Mucosa of descending colon (tissue), 3 donors: Measurements from ENCODE around the gene AXDND1. TPM values are rescaled to one million over a fixed set of nuclear protein-coding genes. Genes with fewer than 3 reads are reported as not detected.

Experiments
- ATAC-seq: fragments of 200-7000 bp; cut with Tn5 transposase; one replicate; pipeline ENCODE4 v1.9.1; 2020; ENCODE audit warnings: mild to moderate bottlenecking, moderate library complexity
- DNase-seq, 3 donors: peaks; one replicate each; pipeline ENCODE4 v3.0.0-alpha.2; 2020
- H3K36me3 ChIP-seq: fragments of 200-600 bp; one replicate; pipeline ENCODE4 v1.8.0; 2021; ENCODE audit warnings: low read depth, mild to moderate bottlenecking
- H3K4me1 ChIP-seq: fragments of 200-600 bp; one replicate; pipeline ENCODE4 v1.8.0; 2021; ENCODE audit warnings: low read depth, mild to moderate bottlenecking
- H3K4me3 ChIP-seq: fragments of 200-600 bp; one replicate; pipeline ENCODE4 v1.8.0; 2021; ENCODE audit warnings: mild to moderate bottlenecking
- H3K9me3 ChIP-seq: fragments of 200-600 bp; one replicate; pipeline ENCODE4 v1.8.0; 2021; ENCODE audit warnings: mild to moderate bottlenecking
- CTCF ChIP-seq: fragments of 200-600 bp; IDR thresholded peaks from one replicate; pipeline ENCODE4 v1.8.0; 2022; ENCODE audit warnings: antibody characterized with exemption, mild to moderate bottlenecking
- intact Hi-C, 2 donors: fragments of 100-400 bp; cut with DNase I in 1 of 2; cut with micrococcal nuclease in 1 of 2; formaldehyde crosslinking; loops; one replicate each; pipeline versions ENCODE4 v1.11.0 to v1.11.1; 2022; cut with DNase I, micrococcal nuclease
- long read RNA-seq, 2 donors: library from polyadenylated mRNA; unstranded; transcript quantifications; one replicate each; pipeline ENCODE4 v2.0.0, GENCODE V29; 2019 to 2021
- total RNA-seq, 3 donors: library from RNA; stranded (reverse); fragmentation: NEBNext Ultra II Directional in 2 of 3; extraction: Animal tissue kit (Norgen Biotek cat#: 25700) in 2 of 3; gene quantifications; one replicate each; pipeline versions ENCODE4 v1.2.1 to v1.2.4, GENCODE V29; 2021 to 2023
- donor health status: DM: no; HTN: no; CAD: no; lungs with moderate emphysema.
- donor health status: DM: no; HTN: no; CAD: no.
- donor health status: DM: no; HTN: yes; CAD: no.

The AXDND1 gene
- 10 to 100 TPM in 2 of 3 donors, 1 to 10 TPM in 1; 5.6 to 21.1 (median 10.2) TPM for total RNA-seq
- long read RNA-seq, donor 1, partial matches to known transcripts: 0 of 9 reads
- long read RNA-seq, donor 1, other reads (novel, unspliced or antisense): 9 of 9 reads
- long read RNA-seq, donor 2, partial matches to known transcripts: 0 of 14 reads
- long read RNA-seq, donor 2, other reads (novel, unspliced or antisense): 14 of 14 reads

- ATAC-seq: peak; percentile 98
- H3K9me3 ChIP-seq: no peaks in the 10 kb centered on the region
- no peaks in the 10 kb centered on the region for H3K4me1 ChIP-seq
- intact Hi-C loops: loop anchor here in 1 of 2 donors (5.0 kb wide), 1 partner anchor 283 kb away; the partner anchor contains the start of gene TOR3A
- peak; percentile 89 to 94 (median 93) for DNase-seq
- no peak for TF ChIP-seq CTCF
- peak within 1 kb of the TSS; percentile 52 for H3K4me3 ChIP-seq
- H3K36me3 ChIP-seq: no peaks in the 10 kb centered on the region
Measured at GRCh38 chr1:179365342-179366092, at the start of gene AXDND1. Gene AXDND1 (plus strand): TSS chr1:179365971. CDS start chr1:179366510, 539 bp downstream.

- ATAC-seq (no peak), DNase-seq (no peak)
- TF ChIP-seq CTCF: no peak
- Histone ChIP-seq H3K4me3 (no peak overlapping the region), H3K9me3 (no peaks in the 10 kb centered on the region), H3K36me3 (no peaks in the 10 kb centered on the region), H3K4me1 (peaks cover 13% of the 10 kb centered on the region)
- intact Hi-C loops: no loop called here
Measured at GRCh38 chr1:179318491-179318890, 47.3 kb upstream of the AXDND1 start.

- no peak for ATAC-seq
- no peak for TF ChIP-seq CTCF
- intact Hi-C loops: no loop called here
Measured at GRCh38 chr1:179321533-179322216, 44.1 kb upstream of the AXDND1 start.

GRCh38 chr1:179322557-179322956 is 43.2 kb upstream of the AXDND1 start:
- no peak for TF ChIP-seq CTCF
- intact Hi-C loops: no loop called here
- H3K9me3 ChIP-seq: no peaks in the 10 kb centered on the region
- DNase-seq: no peak
- peaks cover 5% of the 10 kb centered on the region for H3K36me3 ChIP-seq
- H3K4me1 ChIP-seq: peaks cover 16% of the 10 kb centered on the region
- peak; percentile 32 for ATAC-seq
- H3K4me3 ChIP-seq: no peak overlapping the region

More at GRCh38 chr1:179321533-179322216, 44.1 kb upstream of the AXDND1 start:
- peaks cover 16% of the 10 kb centered on the region for H3K4me1 ChIP-seq
- no peaks in the 10 kb centered on the region for H3K9me3 ChIP-seq
- no peak overlapping the region for H3K4me3 ChIP-seq
- DNase-seq: no peak
- peaks cover 5% of the 10 kb centered on the region for H3K36me3 ChIP-seq

GRCh38 chr1:179323436-179323835 is 42.3 kb upstream of the AXDND1 start:
- Histone ChIP-seq H3K4me3 (no peak overlapping the region), H3K4me1 (peaks cover 16% of the 10 kb centered on the region), H3K36me3 (peaks cover 5% of the 10 kb centered on the region), H3K9me3 (no peaks in the 10 kb centered on the region)
- no peak for TF ChIP-seq CTCF
- intact Hi-C loops: no loop called here
- no peak for ATAC-seq
- DNase-seq: no peak
